B cell (primary cell): Measurements from ENCODE around the gene PLEK2. TPM values are rescaled to one million over a fixed set of nuclear protein-coding genes. Genes with fewer than 3 reads are reported as not detected.

Experiments
- ATAC-seq: fragments of 200-7000 bp; cut with Tn5 transposase; one replicate; pipeline ENCODE4 v1.10.0; 2021; ENCODE audit warnings: low read depth, mild to moderate bottlenecking, moderate number of reproducible peaks, moderate library complexity
- CTCF ChIA-PET: fragments of 350-600 bp; sonication (Branson Sonifier 250); formaldehyde crosslinking; loops from one replicate; lab custom pipeline; 2021; ENCODE audit warnings: antibody characterized with exemption, inconsistent platforms; lab: Charles Lee
- POLR2A ChIA-PET: fragments of 350-600 bp; sonication (Branson Sonifier 250); formaldehyde crosslinking; loops from one replicate; lab custom pipeline; 2021; ENCODE audit warnings: antibody characterized with exemption; lab: Charles Lee
- DNase-seq: peaks from one replicate; pipeline ENCODE4 v3.0.0; 2013
- H2AFZ ChIP-seq: 2 replicates; pipeline ENCODE4 v1.6.1; 2012; ENCODE audit warnings: mild to moderate bottlenecking, low read depth, low read length; ENCODE audit not compliant: insufficient read depth, poor library complexity, severe bottlenecking
- H3K27ac ChIP-seq, 2 donors: 1 replicate in 1 of 2; 2 replicates in 1 of 2; pipeline ENCODE4 v1.5.1; 2012 to 2013; ENCODE audit warnings: low read length in 2 of 2, mild to moderate bottlenecking in 2 of 2, moderate library complexity in 1 of 2
- H3K27me3 ChIP-seq, 4 experiments: fragments of 200-600 bp in 1 of 4; sonication (generic) in 1 of 4; replicated peaks in 1 of 4; 1 replicate in 2 of 4; 2 replicates in 2 of 4; pipeline versions ENCODE4 v1.6.1 to v1.7.0; 2013 to 2016; ENCODE audit warnings: low read length in 3 of 4, mild to moderate bottlenecking in 2 of 4, mixed read lengths in 1 of 4, moderate library complexity in 1 of 4; ENCODE audit not compliant: insufficient read depth in 4 of 4, control insufficient read depth in 3 of 4; ENCODE audit errors: control extremely low read depth in 1 of 4
- H3K36me3 ChIP-seq, 2 experiments: replicated peaks in 1 of 2; 1 replicate in 1 of 2; 2 replicates in 1 of 2; pipeline versions ENCODE4 v1.6.1 to v1.7.1; 2013; ENCODE audit warnings: low read length in 1 of 2; ENCODE audit not compliant: insufficient read depth in 2 of 2, control insufficient read depth in 1 of 2; ENCODE audit errors: control extremely low read depth in 1 of 2, extremely low read depth in 1 of 2
- H3K4me1 ChIP-seq, 2 donors: fragments of 200-600 bp in 1 of 2; sonication (generic) in 1 of 2; 1 replicate in 1 of 2; 2 replicates in 1 of 2; pipeline versions ENCODE4 v1.5.1 to v1.6.1; 2013 to 2017; ENCODE audit warnings: low read length in 2 of 2; ENCODE audit not compliant: control insufficient read depth in 2 of 2, insufficient read depth in 2 of 2
- H3K4me2 ChIP-seq: replicated peaks from 2 replicates; pipeline ENCODE3; 2012; ENCODE audit warnings: mild to moderate bottlenecking, low read depth, low read length; ENCODE audit not compliant: poor library complexity, severe bottlenecking
- H3K4me3 ChIP-seq, 5 experiments: fragments of 200-600 bp in 1 of 5; sonication (generic) in 1 of 5; 1 replicate in 3 of 5; 2 replicates in 2 of 5; pipeline versions ENCODE4 v1.5.1 to v1.7.0; 2011 to 2016; ENCODE audit warnings: low read length in 4 of 5, mild to moderate bottlenecking in 4 of 5, low read depth in 2 of 5, control low read depth in 1 of 5, moderate library complexity in 1 of 5; ENCODE audit not compliant: insufficient read depth in 1 of 5; ENCODE audit errors: control extremely low read depth in 1 of 5, extremely low read depth in 1 of 5
- H3K79me2 ChIP-seq: fragments of 200-600 bp; sonication (generic); one replicate; pipeline ENCODE4 v1.6.0; 2016; ENCODE audit warnings: low read length; ENCODE audit not compliant: control insufficient read depth, insufficient read depth
- H3K9ac ChIP-seq: fragments of 200-600 bp; sonication (generic); 2 replicates; pipeline ENCODE4 v1.6.1; 2017; ENCODE audit warnings: mild to moderate bottlenecking, low read length, moderate library complexity
- H3K9me3 ChIP-seq, 3 donors: one replicate each; pipeline versions ENCODE4 v1.6.1 to v1.7.1; 2013; ENCODE audit warnings: low read length in 2 of 3; ENCODE audit not compliant: control insufficient read depth in 2 of 3, insufficient read depth in 1 of 3; ENCODE audit errors: control extremely low read depth in 1 of 3
- H4K20me1 ChIP-seq: 2 replicates; pipeline ENCODE4 v1.6.0; 2012; ENCODE audit warnings: mild to moderate bottlenecking, low read length; ENCODE audit not compliant: insufficient read depth, control insufficient read depth, poor library complexity, severe bottlenecking
- H3K27ac Mint-ChIP-seq: one replicate; pipeline ENCODE4 v1.8.0; 2021; ENCODE audit warnings: mixed read lengths
- H3K27me3 Mint-ChIP-seq: one replicate; pipeline ENCODE4 v1.8.0; 2021; ENCODE audit warnings: mixed read lengths
- H3K4me1 Mint-ChIP-seq: one replicate; pipeline ENCODE4 v1.8.0; 2021; ENCODE audit warnings: mixed read lengths
- H3K4me3 Mint-ChIP-seq: one replicate; pipeline ENCODE4 v1.8.0; 2021; ENCODE audit warnings: mixed read lengths
- H3K9me3 Mint-ChIP-seq: one replicate; pipeline ENCODE4 v1.8.0; 2022; ENCODE audit warnings: mixed read lengths; ENCODE audit not compliant: insufficient read depth
- EZH2 ChIP-seq: IDR thresholded peaks from 2 replicates; pipeline ENCODE4 v1.6.1; 2012; ENCODE audit warnings: borderline replicate concordance, low read depth, mild to moderate bottlenecking, moderate library complexity, low read length; ENCODE audit not compliant: insufficient read depth, poor library complexity, severe bottlenecking
- whole genome bisulfite sequencing: methylation state at CpG from one replicate; pipeline ENCODE4 v1.1.5; 2013; ENCODE audit warnings: missing lambda C conversion rate; ENCODE audit not compliant: insufficient coverage; 5-methylcytosine and 5-hydroxymethylcytosine counted together
- intact Hi-C: fragments of 100-400 bp; cut with micrococcal nuclease; formaldehyde crosslinking; loops from one replicate; pipeline ENCODE4 v1.10.0; 2022
- polyA plus RNA-seq: library from polyadenylated mRNA; depleted of rRNA; stranded (reverse); fragments of >200 nt; gene quantifications from 2 replicates; pipeline ENCODE4 v1.2.3, GENCODE V29; 2012
- total RNA-seq, 2 donors: library from RNA; stranded (reverse); fragments of 120-200 nt in 1 of 2; gene quantifications; 1 replicate in 1 of 2; 2 replicates in 1 of 2; pipeline versions ENCODE4 v1.2.3 to v1.2.4, GENCODE V29; 2013 to 2022
- TF ChIP-seq, protein P1 (sequence below): fragments of 200-600 bp; IDR thresholded peaks from one replicate; pipeline ENCODE4 v1.8.0; 2022; ENCODE audit warnings: antibody characterized with exemption, mild to moderate bottlenecking

The PLEK2 gene
- total and polyA plus RNA-seq, 2 donors (not counting 1 experiment from before 2014, with no cell fraction given): not detected

DNA sequence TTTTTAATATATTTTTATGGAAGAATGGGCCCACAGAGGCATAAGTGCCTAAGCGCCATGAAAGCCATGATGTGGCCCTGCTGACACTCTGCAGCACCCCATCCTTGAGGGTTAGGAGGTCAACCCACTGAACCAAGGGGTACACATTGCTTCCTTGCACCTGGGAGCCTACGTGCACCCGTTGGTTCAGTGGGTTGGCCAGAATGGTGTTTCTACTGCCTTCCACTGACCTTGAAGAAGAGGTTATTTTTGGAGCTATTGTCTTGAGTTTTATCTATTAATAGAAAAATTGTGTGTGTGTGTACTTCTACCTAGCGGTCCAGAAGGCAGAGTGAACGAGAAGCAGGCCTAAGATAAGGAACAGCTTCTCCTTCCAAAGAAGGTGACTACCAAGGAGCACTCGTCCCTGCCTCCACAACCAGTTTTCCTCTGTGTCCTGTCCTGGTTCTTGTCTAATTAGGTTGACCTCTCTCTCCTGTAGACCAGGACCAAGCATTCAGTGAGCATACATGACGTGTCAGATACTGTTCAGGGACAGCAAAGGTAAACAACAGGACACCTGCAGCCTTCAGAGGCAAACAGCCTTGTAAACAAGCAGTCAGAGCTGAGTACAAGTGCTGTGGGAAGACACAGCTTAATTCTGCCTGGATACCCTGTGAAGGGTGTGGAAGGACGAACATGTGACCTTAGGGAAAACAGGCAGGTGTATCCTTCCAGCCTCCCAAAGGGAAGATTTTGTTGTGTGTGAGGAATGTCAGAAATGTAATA is 30.4 kb upstream of the PLEK2 start:
- intact Hi-C loops: no loop called here
- H3K9me3 ChIP-seq: no peaks in the 10 kb centered on the region
- Mint-ChIP-seq H3K9me3 (no peaks in the 10 kb centered on the region), H3K27ac (no peak overlapping the region), H3K4me3 (no peak overlapping the region), H3K27me3 (peaks cover 19% of the 10 kb centered on the region), H3K4me1 (no peaks in the 10 kb centered on the region)
- H3K4me2 ChIP-seq: no peak overlapping the region
- TF ChIP-seq EZH2: no peak
- TF ChIP-seq, protein P1, sequence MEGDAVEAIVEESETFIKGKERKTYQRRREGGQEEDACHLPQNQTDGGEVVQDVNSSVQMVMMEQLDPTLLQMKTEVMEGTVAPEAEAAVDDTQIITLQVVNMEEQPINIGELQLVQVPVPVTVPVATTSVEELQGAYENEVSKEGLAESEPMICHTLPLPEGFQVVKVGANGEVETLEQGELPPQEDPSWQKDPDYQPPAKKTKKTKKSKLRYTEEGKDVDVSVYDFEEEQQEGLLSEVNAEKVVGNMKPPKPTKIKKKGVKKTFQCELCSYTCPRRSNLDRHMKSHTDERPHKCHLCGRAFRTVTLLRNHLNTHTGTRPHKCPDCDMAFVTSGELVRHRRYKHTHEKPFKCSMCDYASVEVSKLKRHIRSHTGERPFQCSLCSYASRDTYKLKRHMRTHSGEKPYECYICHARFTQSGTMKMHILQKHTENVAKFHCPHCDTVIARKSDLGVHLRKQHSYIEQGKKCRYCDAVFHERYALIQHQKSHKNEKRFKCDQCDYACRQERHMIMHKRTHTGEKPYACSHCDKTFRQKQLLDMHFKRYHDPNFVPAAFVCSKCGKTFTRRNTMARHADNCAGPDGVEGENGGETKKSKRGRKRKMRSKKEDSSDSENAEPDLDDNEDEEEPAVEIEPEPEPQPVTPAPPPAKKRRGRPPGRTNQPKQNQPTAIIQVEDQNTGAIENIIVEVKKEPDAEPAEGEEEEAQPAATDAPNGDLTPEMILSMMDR: no peak
- no peaks in the 10 kb centered on the region for H3K36me3 ChIP-seq
- ATAC-seq: no peak
- ChIA-PET POLR2A (no interaction called here), CTCF (interaction anchor here (1.3 to 5.7 kb wide), 2 partner anchors 126 to 129 kb away, joined by 3 to 31 read pairs; no protein-coding TSS in a partner anchor)
- no peak overlapping the region for H3K27ac ChIP-seq
- H3K27me3 ChIP-seq: peaks cover 0 to 4% (median 0%) of the 10 kb centered on the region in 4 experiments
- 90% methylated on average over 7 of the region's 8 CpGs for WGBS
- no peak for DNase-seq
- no peak overlapping the region for H3K4me3 ChIP-seq
- no peak overlapping the region for H3K9ac ChIP-seq
- no peaks in the 10 kb centered on the region for H3K4me1 ChIP-seq
- H4K20me1 ChIP-seq: no peaks in the 10 kb centered on the region
- H3K79me2 ChIP-seq: no peaks in the 10 kb centered on the region
- H2AFZ ChIP-seq: no peak overlapping the region

DNA sequence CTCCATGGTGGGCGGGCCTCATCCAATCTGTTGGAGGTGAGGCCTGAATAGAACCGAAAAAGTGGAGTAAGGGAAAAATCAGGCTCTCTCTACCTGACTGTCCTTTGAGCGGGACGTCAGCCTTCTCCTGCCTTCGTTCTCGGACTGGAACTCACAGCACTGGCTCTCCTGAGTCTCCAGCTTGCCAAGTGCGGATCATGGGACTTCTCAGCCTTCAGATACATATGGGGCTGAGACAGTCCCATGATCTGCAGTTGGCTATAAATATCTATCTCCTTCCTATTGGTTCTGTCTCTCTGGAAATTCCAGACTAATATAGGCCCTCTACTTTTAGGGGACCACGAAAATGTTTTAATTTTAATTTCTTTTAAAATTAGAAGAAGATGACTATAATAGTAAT is 29.7 kb upstream of the PLEK2 start:
- H3K9me3 Mint-ChIP-seq: no peaks in the 10 kb centered on the region
- TF ChIP-seq EZH2: no peak
- TF ChIP-seq, protein P1: no peak
- WGBS: 100% methylated on average over 4 of the region's 8 CpGs
- no peak overlapping the region for H3K27ac Mint-ChIP-seq
- Histone ChIP-seq H3K4me1 (no peaks in the 10 kb centered on the region), H3K36me3 (no peaks in the 10 kb centered on the region), H3K79me2 (no peaks in the 10 kb centered on the region), H3K4me2 (no peak overlapping the region), H3K9ac (no peak overlapping the region), H3K27ac (no peak overlapping the region), H3K27me3 (peaks cover 0 to 4% (median 0%) of the 10 kb centered on the region in 4 experiments), H4K20me1 (no peaks in the 10 kb centered on the region), H2AFZ (no peak overlapping the region), H3K4me3 (no peak overlapping the region), H3K9me3 (no peaks in the 10 kb centered on the region)
- intact Hi-C loops: no loop called here
- no peak overlapping the region for H3K4me3 Mint-ChIP-seq
- ChIA-PET POLR2A (no interaction called here), CTCF (interaction anchor here (1.3 to 5.7 kb wide), 2 partner anchors 127 to 130 kb away, joined by 3 to 31 read pairs; no protein-coding TSS in a partner anchor)
- no peaks in the 10 kb centered on the region for H3K4me1 Mint-ChIP-seq
- DNase-seq (no peak), ATAC-seq (no peak)
- H3K27me3 Mint-ChIP-seq: peaks cover 22% of the 10 kb centered on the region
